Epithelial cell of prostate (primary cell): ENCODE data around the gene ZFAND2B.
"Not testable (repeated sequence)": the region's sequence is repeated elsewhere in the genome, so short reads cannot be mapped to it uniquely, and the experiment has no call there.

Experiments used
- DNase-seq: peaks from one replicate; pipeline ENCODE4 v3.0.0-alpha.2; 2011; ENCODE audit warnings: low read depth, low spot score
- H3K27ac ChIP-seq: fragments of 450-650 bp; 2 replicates; pipeline ENCODE4 v1.5.1; 2017; ENCODE audit warnings: mild to moderate bottlenecking

Gene ZFAND2B

DNA sequence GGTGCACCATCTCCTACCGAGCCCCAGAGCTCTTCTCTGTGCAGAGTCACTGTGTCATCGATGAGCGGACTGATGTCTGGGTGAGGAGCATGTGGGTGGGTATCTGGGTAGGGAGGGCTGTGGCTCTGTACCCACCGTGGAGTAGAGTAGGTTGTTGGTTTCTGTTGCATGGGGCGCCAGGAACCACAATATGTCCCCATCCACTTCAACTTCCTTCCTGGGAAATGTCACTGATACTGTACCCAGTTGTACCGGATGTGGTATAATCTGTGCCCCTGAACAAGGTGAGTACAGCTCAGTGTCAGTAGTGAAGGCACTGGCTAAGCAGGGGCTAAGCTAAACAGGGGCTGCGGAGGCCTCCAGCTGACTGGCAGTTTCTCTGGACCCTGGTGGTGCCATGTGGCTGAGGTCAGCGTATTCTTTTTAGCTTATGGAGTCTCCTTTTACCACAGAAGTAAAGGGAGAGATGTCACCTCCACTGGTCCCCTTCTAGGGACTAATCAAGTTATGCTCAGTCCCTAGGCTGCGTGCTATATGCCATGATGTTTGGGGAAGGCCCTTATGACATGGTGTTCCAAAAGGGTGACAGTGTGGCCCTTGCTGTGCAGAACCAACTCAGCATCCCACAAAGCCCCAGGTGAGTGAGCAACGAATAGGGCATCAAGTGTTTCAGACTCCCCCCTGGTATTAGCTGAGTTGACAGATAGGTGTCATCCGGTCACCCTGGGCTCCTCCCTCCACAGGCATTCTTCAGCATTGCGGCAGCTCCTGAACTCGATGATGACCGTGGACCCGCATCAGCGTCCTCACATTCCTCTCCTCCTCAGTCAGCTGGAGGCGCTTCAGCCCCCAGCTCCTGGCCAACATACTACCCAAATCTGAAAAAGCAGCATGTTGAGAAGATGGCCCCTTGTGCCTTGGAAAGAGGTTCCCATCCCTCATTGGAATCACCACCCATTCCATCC, 41.4 kb downstream of the ZFAND2B start:
- H3K27ac ChIP-seq = peak overlapping the region; percentile 99

DNA sequence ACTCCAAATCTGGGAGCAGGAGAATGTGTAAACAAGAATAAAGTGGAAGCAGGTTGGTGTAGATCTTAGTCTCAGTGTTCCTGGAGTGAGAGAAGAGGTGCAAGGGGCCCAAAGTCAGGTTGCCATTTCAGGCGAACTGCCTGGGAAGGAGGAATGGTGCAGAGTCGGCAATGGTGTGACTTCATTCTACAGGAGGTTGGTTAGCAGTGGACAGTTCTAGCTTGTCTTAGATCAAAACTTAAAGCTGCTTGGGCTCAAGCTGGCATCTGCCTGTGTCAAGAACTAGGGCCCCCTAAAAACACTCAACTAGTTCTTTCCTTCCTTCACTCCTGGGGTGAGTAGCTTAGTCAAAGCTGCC, 42.2 kb downstream of the ZFAND2B start:
- peak overlapping the region; percentile 99 for H3K27ac ChIP-seq
- DNase-seq = no peak

More for the DNA sequence above, 41.4 kb downstream of the ZFAND2B start:
- no peak for DNase-seq

DNA sequence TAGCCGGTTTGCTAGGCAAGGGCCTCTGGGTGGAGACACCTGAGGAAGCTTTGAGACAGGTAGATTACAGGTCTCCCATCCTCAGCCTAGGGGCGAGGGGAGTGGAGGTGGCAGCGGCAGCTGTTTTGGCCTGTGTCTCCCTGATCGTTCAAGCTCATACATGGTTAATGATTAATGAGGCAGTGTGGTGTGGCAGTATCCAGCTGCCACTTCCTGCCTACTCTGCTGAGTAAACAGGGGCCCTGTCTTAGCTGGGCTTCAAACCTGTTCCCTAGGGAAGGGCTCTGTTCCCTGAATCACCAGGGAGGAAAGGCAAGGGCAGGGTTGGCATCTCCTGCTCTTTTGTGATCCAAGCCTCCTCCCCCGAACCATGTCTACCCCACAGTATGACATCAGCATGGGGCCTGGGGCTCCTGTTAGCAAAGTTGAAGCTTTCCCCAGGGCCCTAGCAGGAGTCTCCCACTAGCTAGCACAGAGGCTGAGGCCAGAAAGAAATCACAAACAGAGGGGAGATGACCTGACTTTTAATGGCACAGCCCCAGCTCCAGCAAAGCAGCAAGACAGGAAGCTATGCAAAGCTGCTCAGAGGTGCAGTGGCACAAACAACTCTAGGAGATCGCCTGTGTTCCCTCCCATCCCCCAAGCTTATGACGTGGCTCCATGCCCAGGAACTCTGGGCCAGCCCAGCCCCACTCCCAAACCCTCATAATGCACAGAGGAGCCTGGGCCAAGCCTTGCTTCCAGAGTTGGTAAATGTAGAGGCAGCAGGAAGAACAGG, 42.8 kb downstream of the ZFAND2B start:
- H3K27ac ChIP-seq = peak overlapping the region; percentile 99
- peak; percentile 94 for DNase-seq

DNA sequence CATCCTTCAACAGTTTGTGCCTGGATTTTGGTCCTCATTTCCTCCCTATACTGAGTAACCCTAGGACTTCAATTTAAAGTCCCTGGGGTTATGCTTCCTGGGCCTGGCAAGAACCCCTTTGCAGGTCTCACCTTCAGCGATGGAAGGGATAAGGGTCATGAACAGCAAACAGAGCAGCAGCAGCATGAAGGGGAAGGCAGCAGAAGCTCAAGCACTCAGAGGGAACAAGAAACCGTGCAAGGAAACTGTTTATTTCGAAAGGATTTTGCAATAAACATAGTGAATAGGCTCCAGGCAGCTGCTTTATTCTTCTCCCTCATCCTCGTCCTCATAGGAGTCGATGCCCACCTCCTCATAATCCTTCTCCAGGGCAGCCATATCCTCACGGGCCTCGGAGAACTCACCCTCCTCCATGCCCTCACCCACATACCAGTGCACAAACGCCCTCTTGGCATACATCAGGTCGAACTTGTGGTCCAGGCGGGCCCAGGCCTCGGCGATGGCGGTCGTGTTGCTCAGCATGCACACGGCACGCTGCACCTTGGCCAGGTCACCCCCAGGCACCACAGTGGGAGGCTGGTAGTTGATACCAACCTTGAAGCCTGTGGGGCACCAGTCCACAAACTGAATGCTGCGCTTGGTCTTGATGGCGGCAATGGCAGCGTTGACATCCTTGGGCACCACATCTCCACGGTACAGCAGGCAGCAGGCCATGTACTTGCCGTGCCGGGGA, 43.6 kb downstream of the ZFAND2B start:
- DNase-seq = no peak

DNA sequence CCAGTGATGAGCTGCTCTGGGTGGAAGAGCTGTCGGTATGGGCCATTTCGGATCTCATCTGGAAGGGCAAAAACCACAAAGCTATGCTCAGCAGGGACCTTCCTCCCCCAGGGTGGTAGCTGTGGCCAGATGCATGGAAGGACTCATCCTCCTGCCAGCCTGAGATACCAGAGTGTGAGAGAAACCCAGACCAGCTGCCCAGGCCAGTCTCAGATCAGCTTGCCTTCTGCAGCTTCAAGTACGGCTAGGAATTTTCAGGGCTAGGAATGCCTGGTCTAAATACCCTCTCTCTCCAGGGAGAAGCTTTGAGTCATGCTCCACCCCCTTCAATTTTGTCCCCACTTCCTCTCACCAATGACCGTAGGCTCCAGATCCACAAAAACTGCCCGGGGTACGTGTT, 45.1 kb downstream of the ZFAND2B start:
- no peak for DNase-seq
- H3K27ac ChIP-seq = peak overlapping the region; percentile 99

More for the DNA sequence above, 43.6 kb downstream of the ZFAND2B start:
- H3K27ac ChIP-seq = peak overlapping the region; percentile 99

- peak overlapping the region; percentile 99 for H3K27ac ChIP-seq
- no peak for DNase-seq
Measured at GRCh38 chr2:219252084-219252483, 45.5 kb downstream of the ZFAND2B start.

GRCh38 chr2:219252570-219252899, 46.0 kb downstream of the ZFAND2B start:
- DNase-seq = no peak
- H3K27ac ChIP-seq = peak overlapping the region; percentile 99

- H3K27ac ChIP-seq = peak within 1 kb of the TSS; percentile 99
- DNase-seq = no peak
Measured at GRCh38 chr2:219252900-219253752, 46.5 kb downstream of the ZFAND2B start, which contains the start of gene TUBA4B. TSS of gene TUBA4B (plus strand) at chr2:219253243. CDS start at chr2:219253408, 165 bp downstream.

GRCh38 chr2:219253753-219254589, 47.4 kb downstream of the ZFAND2B start, which contains the start of gene TUBA4A:
TSS of gene TUBA4A (minus strand) at chr2:219253918. CDS start at chr2:219253858, 60 bp downstream.
- no peak for DNase-seq
- H3K27ac ChIP-seq = peak within 1 kb of the TSS; percentile 99

- peak overlapping the region; percentile 99 for H3K27ac ChIP-seq
- DNase-seq = no peak
Measured at GRCh38 chr2:219254590-219255201, 48.1 kb downstream of the ZFAND2B start.

- not testable (repeated sequence) for H3K27ac ChIP-seq, DNase-seq
Measured at GRCh38 chr2:219258942-219259341, 52.4 kb downstream of the ZFAND2B start.
